ENCODE results near the gene ZNF681.
"Not testable (repeated sequence)": the region's sequence is repeated elsewhere in the genome, so short reads cannot be mapped to it uniquely, and the experiment has no call there.

ZNF681 gene

GRCh38 chr19:23772675-23773063 is 14.0 kb upstream of the ZNF681 start:
- no peak for DNase-seq (ENCODE audit: low read depth)

GRCh38 chr19:23771761-23772674 is 13.3 kb upstream of the ZNF681 start:
- no peak for DNase-seq (ENCODE audit: low read depth)

- DNase-seq (ENCODE audit: low read depth): no peak
Measured at GRCh38 chr19:23771316-23771715, 12.6 kb upstream of the ZNF681 start.

GRCh38 chr19:23770672-23771250 is 12.1 kb upstream of the ZNF681 start:
- no peak for DNase-seq (ENCODE audit: low read depth)

GRCh38 chr19:23769691-23770468 is 11.2 kb upstream of the ZNF681 start:
- DNase-seq (ENCODE audit: low read depth): no peak

GRCh38 chr19:23766951-23767350 is 8.3 kb upstream of the ZNF681 start:
- DNase-seq (ENCODE audit: low read depth): no peak

- no peak for DNase-seq (ENCODE audit: low read depth)
Measured at GRCh38 chr19:23764781-23765180, 6.1 kb upstream of the ZNF681 start.

- DNase-seq (ENCODE audit: low read depth): peak; percentile 77
Measured at GRCh38 chr19:23762884-23763711, 4.4 kb upstream of the ZNF681 start.

- no peak for DNase-seq (ENCODE audit: low read depth)
Measured at GRCh38 chr19:23762548-23762883, 3.8 kb upstream of the ZNF681 start.

GRCh38 chr19:23760326-23760725 is 1.6 kb upstream of the ZNF681 start:
- not testable (repeated sequence) for DNase-seq (ENCODE audit: low read depth)

GRCh38 chr19:23743633-23744232 is 15.0 kb downstream of the ZNF681 start:
- not testable (repeated sequence) for DNase-seq (ENCODE audit: low read depth)

- not testable (repeated sequence) for DNase-seq (ENCODE audit: low read depth)
Measured at GRCh38 chr19:23730729-23731465, 27.8 kb downstream of the ZNF681 start.

- not testable (repeated sequence) for DNase-seq (ENCODE audit: low read depth)
Measured at GRCh38 chr19:23724161-23724560, 34.5 kb downstream of the ZNF681 start.

GRCh38 chr19:23718802-23719201 is 39.9 kb downstream of the ZNF681 start:
- no peak for DNase-seq (ENCODE audit: low read depth)

- DNase-seq (ENCODE audit: low read depth): no peak
Measured at GRCh38 chr19:23716792-23717191, 41.9 kb downstream of the ZNF681 start.

GRCh38 chr19:23709347-23709746 is 49.3 kb downstream of the ZNF681 start:
- DNase-seq (ENCODE audit: low read depth): no peak

- no peak for DNase-seq (ENCODE audit: low read depth)
Measured at GRCh38 chr19:23706657-23707056, 52.0 kb downstream of the ZNF681 start.

GRCh38 chr19:23699521-23699860 is 59.2 kb downstream of the ZNF681 start:
- no peak for DNase-seq (ENCODE audit: low read depth)

- no peak for DNase-seq (ENCODE audit: low read depth)
Measured at GRCh38 chr19:23698711-23699520, 59.8 kb downstream of the ZNF681 start.

- DNase-seq (ENCODE audit: low read depth): not testable (repeated sequence)
Measured at GRCh38 chr19:23692937-23693336, 65.8 kb downstream of the ZNF681 start.
